DMS79 treated with DMSO at 0.1 percent for 48 hours (cell line): ENCODE results near the gene PSMA2.

Source experiments
- DNase-seq: peaks from one replicate; lab custom pipeline; 2025; lab: John Stamatoyannopoulos, UW

The PSMA2 gene

GRCh38 chr7:42931834-42932651 is at the start of gene PSMA2, which contains the start of gene MRPL32:
TSS of gene PSMA2 (minus strand) at chr7:42932174. CDS start at chr7:42932158, 16 bp downstream.
TSS of gene MRPL32 (plus strand) at chr7:42932376. CDS start at chr7:42932387, 11 bp downstream.
- peak; percentile 100 for DNase-seq

GRCh38 chr7:42981601-42982000 is 49.6 kb upstream of the PSMA2 start:
- DNase-seq: no peak

DNA sequence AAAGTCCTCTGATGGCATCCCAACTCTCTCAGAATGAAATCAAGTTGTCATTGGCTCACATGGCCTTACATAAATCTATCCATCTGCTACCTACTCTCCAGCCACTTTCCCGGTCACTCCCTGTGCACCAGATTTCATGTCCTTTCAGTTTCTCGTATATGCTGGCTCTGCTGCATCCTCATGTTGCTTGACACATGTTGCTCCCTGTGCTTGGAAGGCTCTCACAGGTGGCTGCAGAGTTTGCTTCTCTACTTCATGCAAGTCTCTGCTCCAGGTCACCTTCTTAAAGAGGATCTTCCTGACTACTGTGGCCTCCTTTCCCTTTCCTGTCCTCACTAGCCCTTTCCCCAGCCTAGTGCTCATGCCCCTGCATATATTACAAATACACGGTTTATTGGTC is 48.5 kb upstream of the PSMA2 start:
- DNase-seq: no peak

- no peak for DNase-seq
Observed at GRCh38 chr7:42980084-42980483, 48.1 kb upstream of the PSMA2 start.

DNA sequence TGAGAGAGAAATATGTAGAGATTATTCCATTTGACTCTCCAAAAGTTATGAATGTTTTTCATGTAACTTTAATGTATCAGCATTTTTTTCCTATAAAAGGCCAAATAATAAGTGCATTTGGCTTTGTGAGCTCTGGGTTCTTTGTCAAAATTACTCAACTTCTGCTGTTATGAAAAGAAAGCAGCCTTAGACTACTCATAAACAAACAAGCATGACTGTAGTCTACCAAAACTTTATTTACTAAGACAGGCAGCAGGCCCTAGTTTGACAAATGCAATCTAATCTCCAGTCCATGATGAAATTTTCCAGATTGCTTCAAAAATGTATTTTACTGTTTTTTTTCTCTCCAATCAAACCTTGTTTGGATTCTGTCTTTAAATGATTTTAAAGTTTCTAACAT is 46.5 kb upstream of the PSMA2 start:
- DNase-seq: no peak

DNA sequence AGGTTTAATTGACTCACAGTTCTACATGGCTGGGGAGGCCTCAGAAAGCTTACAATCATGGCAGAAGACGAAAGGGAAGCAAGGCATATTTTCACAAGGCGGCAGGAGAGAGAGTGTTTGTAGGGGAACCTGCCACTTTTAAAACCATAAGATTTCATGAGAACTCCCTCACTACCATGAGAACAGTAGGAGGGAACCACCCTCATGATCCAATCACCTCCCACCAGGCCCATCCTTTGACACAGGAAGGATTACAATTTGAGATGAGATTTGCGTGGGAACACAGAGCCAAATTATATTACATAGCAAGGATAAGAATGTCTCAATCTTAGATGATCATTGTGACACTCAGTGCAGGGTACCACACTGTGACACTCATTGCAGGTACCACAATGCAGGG is 44.4 kb upstream of the PSMA2 start:
- no peak for DNase-seq

- no peak for DNase-seq
Observed at GRCh38 chr7:42972699-42973500, 40.9 kb upstream of the PSMA2 start.

GRCh38 chr7:42967391-42967790 is 35.4 kb upstream of the PSMA2 start:
- no peak for DNase-seq

DNA sequence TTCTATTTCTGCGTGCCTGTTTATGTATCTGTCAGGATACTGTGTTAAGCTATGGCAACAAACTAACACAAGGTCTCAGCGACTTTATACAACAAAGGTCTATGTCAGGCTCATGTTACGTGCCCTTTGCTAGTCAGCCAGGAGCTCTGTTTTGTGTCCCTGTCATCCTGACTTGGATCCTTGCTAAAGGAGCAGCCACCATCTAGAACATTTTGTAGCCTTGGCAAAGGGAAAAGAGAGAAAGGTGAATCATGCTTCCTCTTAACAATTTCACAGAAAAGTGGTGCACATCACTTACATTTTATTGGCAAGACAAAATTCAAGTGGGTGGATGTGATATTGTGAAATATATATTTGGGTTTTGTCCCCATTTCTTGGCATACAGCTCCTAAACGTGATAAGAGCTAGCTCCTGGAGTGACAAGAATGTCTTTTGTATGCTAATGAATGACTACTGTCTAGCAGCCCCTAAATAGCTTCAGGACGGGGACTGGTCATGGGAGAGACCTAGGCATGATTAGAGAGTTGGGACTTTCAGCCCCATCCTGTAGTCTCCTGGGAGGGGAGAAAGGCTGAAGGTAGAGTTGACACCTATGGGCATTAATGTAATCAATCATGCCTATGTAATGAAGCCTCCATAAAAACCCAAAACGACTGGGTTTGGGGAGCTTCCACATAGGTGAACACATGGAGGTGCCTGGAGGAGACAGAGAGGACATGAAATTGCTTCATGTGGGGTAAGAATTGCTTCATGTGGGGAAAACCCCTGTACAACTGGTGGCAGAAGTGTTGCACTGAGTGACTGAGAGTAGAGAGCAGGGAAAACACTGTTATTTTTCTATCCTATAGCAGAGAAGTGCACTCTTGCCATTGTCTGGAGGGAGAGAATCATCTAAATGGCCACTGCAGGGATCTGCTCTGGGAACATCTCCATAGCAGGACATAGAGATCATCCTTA is 33.2 kb upstream of the PSMA2 start:
- DNase-seq: no peak

- no peak for DNase-seq
Observed at GRCh38 chr7:42964293-42964692, 32.3 kb upstream of the PSMA2 start.

- no peak for DNase-seq
Observed at GRCh38 chr7:42961170-42961569, 29.2 kb upstream of the PSMA2 start.

DNA sequence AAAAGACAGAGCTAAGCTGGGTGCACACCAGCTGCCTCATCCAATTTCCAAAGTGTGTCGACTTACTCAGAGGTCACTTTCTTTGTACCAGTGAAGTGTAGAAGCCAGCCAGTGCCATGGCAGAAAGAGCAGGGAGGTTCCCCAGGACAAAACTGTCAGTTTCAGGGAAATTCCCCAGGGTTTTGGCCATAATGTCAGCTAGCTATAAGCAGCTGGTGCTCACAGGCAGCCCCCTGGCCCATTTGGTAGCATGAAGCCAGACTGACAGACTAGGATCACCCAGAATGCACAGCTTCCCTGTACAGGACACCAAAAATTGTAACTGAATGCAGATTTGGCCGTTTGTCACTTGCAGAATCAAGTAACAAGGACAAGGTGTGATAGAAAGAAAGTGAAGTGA is 28.8 kb upstream of the PSMA2 start:
- DNase-seq: no peak

- no peak for DNase-seq
Observed at GRCh38 chr7:42959549-42959948, 27.6 kb upstream of the PSMA2 start.

GRCh38 chr7:42956062-42956461 is 24.1 kb upstream of the PSMA2 start:
- DNase-seq: no peak

GRCh38 chr7:42953994-42954393 is 22.0 kb upstream of the PSMA2 start:
- DNase-seq: no peak

DNA sequence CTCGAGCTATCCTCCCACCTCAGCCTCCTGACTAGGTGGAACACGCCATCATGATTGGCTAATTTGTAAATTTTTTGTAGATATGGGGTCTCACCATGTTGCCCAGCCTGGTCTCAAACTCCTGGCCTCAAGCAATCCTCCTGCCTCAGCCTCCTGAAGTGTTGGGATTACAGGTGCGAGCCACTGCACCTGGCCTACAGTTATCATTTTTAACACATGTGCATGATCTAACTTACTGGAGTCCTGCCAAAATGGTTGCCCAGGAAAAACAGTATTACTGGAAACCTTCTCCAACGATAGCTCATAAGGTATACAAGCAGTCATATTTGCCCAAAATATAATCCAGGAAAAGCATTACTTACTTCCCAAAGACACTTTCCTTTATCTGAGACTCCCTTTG is 20.4 kb upstream of the PSMA2 start:
- DNase-seq: no peak

GRCh38 chr7:42950417-42950816 is 18.4 kb upstream of the PSMA2 start:
- DNase-seq: no peak

GRCh38 chr7:42947521-42947920 is 15.5 kb upstream of the PSMA2 start:
- no peak for DNase-seq

DNA sequence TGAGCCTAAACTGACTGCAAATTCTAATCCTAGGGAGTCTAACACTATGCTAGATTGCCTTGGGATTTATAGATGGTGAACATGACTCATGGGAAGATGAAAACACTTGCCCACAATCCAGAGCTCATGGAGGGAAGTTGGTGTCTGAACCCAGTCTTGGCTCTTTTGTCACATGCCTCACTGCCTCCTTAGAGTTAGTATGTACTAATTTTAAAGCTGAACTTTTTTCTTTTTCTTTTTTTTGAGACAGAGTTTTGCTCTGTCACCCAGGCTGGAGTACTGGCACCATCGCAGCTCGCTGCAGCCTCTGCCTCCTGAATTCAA is 14.6 kb upstream of the PSMA2 start:
- DNase-seq: no peak

DNA sequence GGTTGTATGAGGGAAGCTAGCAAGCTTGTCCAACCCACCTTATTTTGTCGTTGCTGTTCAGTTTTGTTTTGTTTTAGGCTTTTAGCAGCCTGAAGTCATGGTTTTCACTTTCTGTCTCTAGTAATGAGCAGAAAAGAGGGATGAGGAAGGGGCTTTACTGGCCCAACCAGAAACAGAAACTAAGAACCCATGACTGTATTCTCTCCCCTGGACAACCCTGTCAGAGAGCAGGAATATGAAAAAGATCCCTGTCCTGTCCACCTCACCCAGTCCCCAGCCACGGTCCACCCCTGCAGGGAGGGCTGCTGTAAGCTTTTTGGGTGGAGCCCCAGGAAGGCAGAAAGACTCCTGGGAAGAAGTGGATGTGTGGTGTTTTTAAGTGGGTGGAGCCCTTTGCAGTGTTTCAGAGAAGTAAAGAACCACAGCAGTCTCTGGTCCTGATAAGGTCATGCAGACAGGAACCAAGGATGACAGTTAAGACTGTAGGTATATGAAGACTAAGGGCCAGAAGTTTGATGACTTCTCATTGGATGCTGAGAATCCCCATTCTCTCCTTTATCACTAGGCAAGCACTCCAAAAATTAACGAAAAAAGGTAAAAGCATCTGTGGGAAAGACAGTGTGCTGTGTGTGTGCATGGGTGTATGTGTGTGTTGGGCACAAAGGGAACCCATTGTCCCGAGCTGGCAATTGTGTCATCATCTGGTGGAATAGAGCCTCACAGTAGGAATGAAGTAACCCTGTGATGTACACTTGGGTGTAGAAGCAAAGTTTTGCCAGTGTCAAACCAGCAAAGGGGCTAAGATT is 14.1 kb upstream of the PSMA2 start:
- no peak for DNase-seq
